Lung (tissue), 12 donors: ENCODE data around the gene RAB43. TPM values are rescaled to one million over a fixed set of nuclear protein-coding genes. Genes with fewer than 3 reads are reported as not detected.

Experiments
- ATAC-seq: fragments of 200-7000 bp; cut with Tn5 transposase; one replicate; pipeline ENCODE4 v1.9.1; 2020; ENCODE audit warnings: moderate number of reproducible peaks; ENCODE audit not compliant: insufficient read depth, low FRiP score
- DNase-seq, 3 donors: peaks; one replicate each; pipeline ENCODE4 v3.0.0-alpha.2; 2013 to 2017
- H3K27ac ChIP-seq, 2 donors: one replicate each; pipeline ENCODE4 v1.5.1; 2013; ENCODE audit warnings: mild to moderate bottlenecking in 2 of 2, moderate library complexity in 2 of 2, control low read depth in 1 of 2, inconsistent platforms in 1 of 2, low read depth in 1 of 2, low read length in 1 of 2
- H3K27me3 ChIP-seq, 3 donors: one replicate each; pipeline ENCODE4 v1.5.1; 2013; ENCODE audit warnings: low read length in 2 of 3; ENCODE audit not compliant: control insufficient read depth in 3 of 3, insufficient read depth in 3 of 3
- H3K36me3 ChIP-seq, 4 donors: one replicate each; pipeline ENCODE4 v1.5.1; 2013; ENCODE audit warnings: low read length in 4 of 4, mild to moderate bottlenecking in 1 of 4, moderate library complexity in 1 of 4; ENCODE audit not compliant: control insufficient read depth in 4 of 4, insufficient read depth in 4 of 4
- H3K4me1 ChIP-seq, 5 donors: one replicate each; pipeline ENCODE4 v1.5.1; 2013; ENCODE audit warnings: low read length in 5 of 5, mild to moderate bottlenecking in 2 of 5, moderate library complexity in 1 of 5; ENCODE audit not compliant: control insufficient read depth in 5 of 5, insufficient read depth in 5 of 5
- H3K4me3 ChIP-seq: one replicate; pipeline ENCODE4 v1.5.1; 2013; ENCODE audit warnings: mild to moderate bottlenecking, control low read depth, moderate library complexity
- H3K9ac ChIP-seq, 2 donors: one replicate each; pipeline ENCODE4 v1.5.1; 2013; ENCODE audit warnings: low read length in 2 of 2, control low read depth in 1 of 2; ENCODE audit not compliant: insufficient read depth in 1 of 2
- H3K9me3 ChIP-seq, 4 donors: one replicate each; pipeline ENCODE4 v1.5.1; 2013; ENCODE audit warnings: low read length in 3 of 4, mild to moderate bottlenecking in 1 of 4, moderate library complexity in 1 of 4; ENCODE audit not compliant: control insufficient read depth in 4 of 4, insufficient read depth in 3 of 4
- WGBS, 2 donors: extraction: QIAGEN DNeasy Blood & Tissue Kit; methylation state at CpG; one replicate each; pipeline ENCODE4 v1.1.7; 2013; 5-methylcytosine and 5-hydroxymethylcytosine counted together
- polyA plus RNA-seq, 2 donors: library from polyadenylated mRNA; stranded (reverse); fragments of 200-250 nt; gene quantifications; one replicate each; pipeline ENCODE4 v1.2.1, GENCODE V29; 2013
- total RNA-seq, 2 donors: library from RNA; depleted of rRNA in 1 of 2; stranded (reverse); fragments of >200 nt in 1 of 2; gene quantifications; one replicate each; pipeline ENCODE4 v1.2.1, GENCODE V29; 2014 to 2021
- TF ChIP-seq, protein P1 (sequence below): IDR thresholded peaks from 2 replicates; pipeline ENCODE4 v1.5.1; 2012; ENCODE audit warnings: mild to moderate bottlenecking; ENCODE audit errors: control extremely low read depth, extremely low read depth
- donor health status: control.
- donor health status: control.
- donor health status: Bipolar disorder and iron deficiency.
- donor health status: healthy.
- donor health status: DM: yes; HTN: yes; CAD: no.

The RAB43 gene
- total and polyA plus RNA-seq, 4 donors = 9.4 to 32.6 (median 20.3) TPM

- Histone ChIP-seq H3K4me3 (no peak overlapping the region), H3K9ac (no peak overlapping the region), H3K4me1 (peaks cover 0 to 10% (median 0%) of the 10 kb centered on the region in 5 donors), H3K36me3 (no peaks in the 10 kb centered on the region), H3K9me3 (no peaks in the 10 kb centered on the region), H3K27ac (no peak overlapping the region), H3K27me3 (no peaks in the 10 kb centered on the region)
- WGBS, 2 donors = 78 to 91% methylated on average over 19 of the region's 19 CpGs
- ATAC-seq = no peak
- no peak for DNase-seq
- TF ChIP-seq, protein P1, sequence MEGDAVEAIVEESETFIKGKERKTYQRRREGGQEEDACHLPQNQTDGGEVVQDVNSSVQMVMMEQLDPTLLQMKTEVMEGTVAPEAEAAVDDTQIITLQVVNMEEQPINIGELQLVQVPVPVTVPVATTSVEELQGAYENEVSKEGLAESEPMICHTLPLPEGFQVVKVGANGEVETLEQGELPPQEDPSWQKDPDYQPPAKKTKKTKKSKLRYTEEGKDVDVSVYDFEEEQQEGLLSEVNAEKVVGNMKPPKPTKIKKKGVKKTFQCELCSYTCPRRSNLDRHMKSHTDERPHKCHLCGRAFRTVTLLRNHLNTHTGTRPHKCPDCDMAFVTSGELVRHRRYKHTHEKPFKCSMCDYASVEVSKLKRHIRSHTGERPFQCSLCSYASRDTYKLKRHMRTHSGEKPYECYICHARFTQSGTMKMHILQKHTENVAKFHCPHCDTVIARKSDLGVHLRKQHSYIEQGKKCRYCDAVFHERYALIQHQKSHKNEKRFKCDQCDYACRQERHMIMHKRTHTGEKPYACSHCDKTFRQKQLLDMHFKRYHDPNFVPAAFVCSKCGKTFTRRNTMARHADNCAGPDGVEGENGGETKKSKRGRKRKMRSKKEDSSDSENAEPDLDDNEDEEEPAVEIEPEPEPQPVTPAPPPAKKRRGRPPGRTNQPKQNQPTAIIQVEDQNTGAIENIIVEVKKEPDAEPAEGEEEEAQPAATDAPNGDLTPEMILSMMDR = no peak
Measured at GRCh38 chr3:129061023-129061887, 60.3 kb downstream of the RAB43 start.

GRCh38 chr3:129060276-129061022 is 61.2 kb downstream of the RAB43 start, which contains the start of gene GP9:
TSS of gene GP9 (plus strand) at chr3:129060779. CDS start at chr3:129061740, 961 bp downstream.
- Histone ChIP-seq H3K4me1 (peaks cover 0 to 10% (median 0%) of the 10 kb centered on the region in 5 donors), H3K27me3 (no peaks in the 10 kb centered on the region), H3K36me3 (no peaks in the 10 kb centered on the region), H3K9me3 (no peaks in the 10 kb centered on the region), H3K4me3 (no peak within 1 kb of the TSS), H3K27ac (no peak within 1 kb of the TSS), H3K9ac (no peak within 1 kb of the TSS)
- ATAC-seq (no peak), DNase-seq (no peak)
- 51 to 72% methylated on average over 13 of the region's 13 CpGs for WGBS, 2 donors
- TF ChIP-seq, protein P1 = no peak

DNA sequence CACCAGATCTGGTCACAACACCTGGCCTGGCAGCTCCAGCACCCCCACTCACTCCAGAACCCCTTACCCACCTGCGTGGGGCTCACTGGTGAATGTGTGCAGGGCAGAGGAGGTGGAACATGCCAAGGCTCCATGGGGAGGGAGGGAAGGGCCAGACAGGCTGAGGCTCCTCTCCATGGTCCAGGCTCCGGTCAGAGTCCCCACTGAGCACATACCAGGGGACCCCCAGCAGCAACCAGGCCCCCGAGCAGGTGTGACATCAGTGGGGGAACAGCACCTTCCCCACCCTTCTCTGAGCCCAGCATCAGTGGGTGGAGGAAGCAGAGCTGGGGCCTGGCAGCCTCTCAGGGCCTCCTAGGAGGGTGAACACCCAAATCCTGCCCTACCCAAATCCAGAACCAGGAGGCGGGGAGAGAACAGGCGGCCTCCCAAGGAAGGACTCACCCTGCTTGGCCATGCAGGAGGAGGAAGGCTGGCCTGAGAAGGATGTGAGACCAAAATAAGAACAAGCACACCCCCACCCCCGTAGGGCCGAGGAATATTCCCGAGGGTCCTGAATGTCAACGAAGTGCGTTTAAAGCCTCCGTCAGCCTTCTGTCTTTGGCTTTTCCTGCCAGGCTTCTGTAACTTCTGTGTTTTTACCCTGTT is 62.2 kb downstream of the RAB43 start:
- H3K4me1 ChIP-seq = peaks cover 0 to 15% (median 0%) of the 10 kb centered on the region in 5 donors
- 76 to 85% methylated on average over 10 to 11 of the region's 11 CpGs for whole genome bisulfite sequencing, 2 donors
- no peak overlapping the region for H3K4me3 ChIP-seq
- H3K9me3 ChIP-seq = no peaks in the 10 kb centered on the region
- no peaks in the 10 kb centered on the region for H3K36me3 ChIP-seq
- no peak overlapping the region for H3K9ac ChIP-seq
- H3K27me3 ChIP-seq = no peaks in the 10 kb centered on the region
- no peak overlapping the region for H3K27ac ChIP-seq
- TF ChIP-seq, protein P1 = no peak
- no peak for ATAC-seq
- peak in 1 of 3 donors; percentile 40 for DNase-seq
